ENCODE results near the gene SLC10A1. TPM values are rescaled to one million over a fixed set of nuclear protein-coding genes. Genes with fewer than 3 reads are reported as not detected.

SLC10A1 gene
- total RNA-seq, 2 experiments from 2014 or later: not detected

DNA sequence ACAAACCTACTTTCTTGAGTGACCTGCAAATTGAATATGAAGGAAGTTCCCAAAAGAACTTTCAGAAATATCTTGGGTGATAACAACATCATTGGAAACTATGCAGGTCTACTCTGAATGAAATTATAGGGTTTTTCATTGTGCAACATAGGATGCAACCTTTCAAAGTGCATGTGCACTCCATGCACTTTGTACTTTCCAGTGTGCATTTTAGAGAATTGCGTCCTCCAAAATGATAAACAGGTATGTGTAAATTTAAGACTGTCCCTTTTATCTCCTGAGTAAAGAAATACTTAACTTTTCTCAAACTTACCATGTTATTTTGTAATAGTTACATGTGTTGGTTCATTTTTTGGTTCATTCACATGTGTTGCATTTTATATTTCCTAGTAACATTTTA, 16.9 kb downstream of the SLC10A1 start:
- no peak for DNase-seq (ENCODE audit: low spot score)
- Histone ChIP-seq H3K9me3 (ENCODE audit: low read length) (no peaks in the 10 kb centered on the region), H3K27ac (ENCODE audit: low read depth, low read length, poor library complexity, severe bottlenecking) (no peak overlapping the region), H3K79me2 (ENCODE audit: insufficient read depth, low read depth, low read length) (no peaks in the 10 kb centered on the region), H3K4me1 (ENCODE audit: insufficient read depth, low read length, poor library complexity, severe bottlenecking) (no peaks in the 10 kb centered on the region), H3K9me2 (ENCODE audit: insufficient read depth, low read length) (no peaks in the 10 kb centered on the region), H4K20me1 (ENCODE audit: insufficient read depth, low read length) (peaks cover 11% of the 10 kb centered on the region; the same call in 1 of the 2 replicates), H3K4me2 (ENCODE audit: low read length) (no peak overlapping the region), H3K4me3 (ENCODE audit: low read depth, low read length, poor library complexity, severe bottlenecking) (no peak overlapping the region), H3K36me3 (ENCODE audit: insufficient read depth, low read length) (peaks cover 58% of the 10 kb centered on the region), H2AFZ (ENCODE audit: low read length) (no peak overlapping the region)
- POLR2A ChIA-PET: no interaction called here
- TF ChIP-seq EZH2phosphoT487 (IDR thresholded peaks at IDR 0.05; ENCODE audit: borderline replicate concordance, low read depth, low read length) (no peak), CTCF (conservative IDR thresholded peaks at IDR 0.05; ENCODE audit: low read length) (no peak)
- intact Hi-C loops (cut with micrococcal nuclease; ENCODE audit: unreplicated experiment): no loop called here
- BruUV-seq (replicated peaks): no TSS peak
- CTCF ChIA-PET (ENCODE audit: unreplicated experiment): no interaction called here

GRCh38 chr14:69779088-69779487, 18.0 kb downstream of the SLC10A1 start:
- Histone ChIP-seq H3K4me1 (ENCODE audit: insufficient read depth, low read length, poor library complexity, severe bottlenecking) (no peaks in the 10 kb centered on the region), H3K79me2 (ENCODE audit: insufficient read depth, low read depth, low read length) (no peaks in the 10 kb centered on the region), H3K9me2 (ENCODE audit: insufficient read depth, low read length) (no peaks in the 10 kb centered on the region), H3K4me2 (ENCODE audit: low read length) (no peak overlapping the region), H2AFZ (ENCODE audit: low read length) (no peak overlapping the region), H3K36me3 (ENCODE audit: insufficient read depth, low read length) (peaks cover 68% of the 10 kb centered on the region), H3K9me3 (ENCODE audit: low read length) (no peaks in the 10 kb centered on the region), H3K27ac (ENCODE audit: low read depth, low read length, poor library complexity, severe bottlenecking) (no peak overlapping the region), H4K20me1 (ENCODE audit: insufficient read depth, low read length) (peaks cover 11% of the 10 kb centered on the region; the same call in 1 of the 2 replicates), H3K4me3 (ENCODE audit: low read depth, low read length, poor library complexity, severe bottlenecking) (no peak overlapping the region)
- intact Hi-C loops (cut with micrococcal nuclease; ENCODE audit: unreplicated experiment): no loop called here
- DNase-seq (ENCODE audit: low spot score): no peak
- ChIA-PET POLR2A (interaction anchor here (0.9 kb wide), 1 partner anchor 11 kb away, joined by 3 read pairs; no protein-coding TSS in a partner anchor), CTCF (ENCODE audit: unreplicated experiment) (no interaction called here)
- TF ChIP-seq EZH2phosphoT487 (IDR thresholded peaks at IDR 0.05; ENCODE audit: borderline replicate concordance, low read depth, low read length): no peak
- TF ChIP-seq CTCF (conservative IDR thresholded peaks at IDR 0.05; ENCODE audit: low read length): no peak
- BruUV-seq (replicated peaks): no TSS peak

DNA sequence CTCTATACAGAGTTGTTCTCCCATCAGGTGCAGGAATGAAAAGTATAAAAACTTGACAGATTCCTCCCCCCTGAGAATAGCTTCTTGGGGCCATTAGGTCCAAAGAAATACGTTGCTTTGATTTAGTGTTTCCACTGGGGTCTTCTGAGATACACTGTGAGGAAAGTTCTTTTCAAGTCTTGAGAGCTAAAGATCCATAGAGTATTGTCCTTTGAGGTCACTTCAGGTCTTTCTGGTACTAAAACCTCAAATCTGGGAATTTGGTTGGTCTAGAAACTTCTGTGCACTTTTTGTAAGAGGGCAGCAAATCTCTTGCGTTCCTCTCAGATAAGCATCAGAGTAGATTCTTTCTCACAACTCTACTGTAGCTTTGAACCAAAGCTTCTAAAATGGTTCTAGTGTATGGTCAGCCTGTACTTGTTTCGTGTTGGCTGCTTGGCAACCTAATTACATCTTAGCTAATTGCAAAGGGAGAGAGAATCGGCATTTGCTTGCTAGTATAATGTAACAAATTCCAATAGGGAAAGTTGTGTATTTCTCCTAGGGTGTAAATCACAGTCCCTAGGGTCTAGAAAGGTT, 20.1 kb downstream of the SLC10A1 start:
- H3K4me3 ChIP-seq (ENCODE audit: low read depth, low read length, poor library complexity, severe bottlenecking): no peak overlapping the region
- H3K4me1 ChIP-seq (ENCODE audit: insufficient read depth, low read length, poor library complexity, severe bottlenecking): no peaks in the 10 kb centered on the region
- H3K9me2 ChIP-seq (ENCODE audit: insufficient read depth, low read length): no peaks in the 10 kb centered on the region
- H3K27ac ChIP-seq (ENCODE audit: low read depth, low read length, poor library complexity, severe bottlenecking): no peak overlapping the region
- H3K36me3 ChIP-seq (ENCODE audit: insufficient read depth, low read length): peaks cover 89% of the 10 kb centered on the region
- BruUV-seq (replicated peaks): no TSS peak
- TF ChIP-seq EZH2phosphoT487 (IDR thresholded peaks at IDR 0.05; ENCODE audit: borderline replicate concordance, low read depth, low read length) (no peak), CTCF (conservative IDR thresholded peaks at IDR 0.05; ENCODE audit: low read length) (no peak)
- DNase-seq (ENCODE audit: low spot score): no peak
- no peaks in the 10 kb centered on the region; the same call in 1 of the 2 replicates for H3K79me2 ChIP-seq (ENCODE audit: insufficient read depth, low read depth, low read length)
- intact Hi-C loops (cut with micrococcal nuclease; ENCODE audit: unreplicated experiment): no loop called here
- CTCF ChIA-PET (ENCODE audit: unreplicated experiment): no interaction called here
- peaks cover 11% of the 10 kb centered on the region; the same call in 1 of the 2 replicates for H4K20me1 ChIP-seq (ENCODE audit: insufficient read depth, low read length)
- POLR2A ChIA-PET: interaction anchor here (0.6 to 1.5 kb wide), 2 partner anchors 10 to 16 kb away, joined by 3 read pairs; partner anchors contain the start of gene SRSF5
- H2AFZ ChIP-seq (ENCODE audit: low read length): no peak overlapping the region
- no peak overlapping the region for H3K4me2 ChIP-seq (ENCODE audit: low read length)
- no peaks in the 10 kb centered on the region for H3K9me3 ChIP-seq (ENCODE audit: low read length)

All from OCI-LY7 (cell line).